Upper lobe of left lung (tissue), 4 donors: Measurements from ENCODE around the gene RNF207.

Experiments used
- CTCF ChIP-seq, 6 experiments: fragments of 450-650 bp in 4 of 6; fragments of 200-600 bp in 2 of 6; sonication (generic) in 2 of 6; IDR thresholded peaks; one replicate each; pipeline ENCODE4 v1.5.1; 2016 to 2019; ENCODE audit warnings: antibody characterized with exemption in 6 of 6
- POLR2A ChIP-seq, 4 donors: fragments of 450-650 bp; IDR thresholded peaks; one replicate each; pipeline ENCODE4 v1.5.1; 2016 to 2017; ENCODE audit warnings: antibody characterized with exemption in 4 of 4, mild to moderate bottlenecking in 2 of 4

GRCh38 chr1:6206520-6206855, 569 bp downstream of the RNF207 start:
- TF ChIP-seq CTCF (IDR thresholded peaks at IDR 0.05), result no peak
- no peak for TF ChIP-seq POLR2A (IDR thresholded peaks at IDR 0.05)
